Measurements from ENCODE around the gene CD276. TPM values are rescaled to one million over a fixed set of nuclear protein-coding genes. Genes with fewer than 3 reads are reported as not detected.

CD276 gene
- total RNA-seq, 1 experiment from 2014 or later, result 133 TPM

DNA sequence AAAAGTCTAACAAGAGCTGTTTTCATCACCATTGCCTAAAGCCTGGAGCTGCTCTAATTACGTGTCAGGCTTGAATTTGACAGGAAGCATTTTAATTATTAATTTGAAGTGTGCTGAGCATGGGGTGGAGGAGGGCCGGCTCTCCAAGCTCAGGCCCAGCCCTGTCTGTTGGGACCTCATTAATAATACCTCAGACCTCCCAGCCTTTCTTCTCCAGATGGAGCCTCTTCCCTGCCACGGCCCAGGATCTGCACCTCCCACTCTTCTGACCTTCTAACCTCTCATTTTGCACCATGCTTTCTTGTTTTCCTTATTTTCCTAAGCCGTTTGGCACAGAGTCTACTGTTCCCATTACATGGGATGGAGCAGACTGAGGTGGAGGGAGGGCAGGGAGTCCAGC is 39.0 kb downstream of the CD276 start:
- H3K14ac ChIP-seq (ENCODE audit: insufficient read depth, low read length), result no peak overlapping the region
- H4K5ac ChIP-seq (ENCODE audit: insufficient read length, low read depth, low read length), result no peak overlapping the region
- WGBS (ENCODE audit: extremely low coverage, insufficient read length, low lambda C conversion rate), result no CpG with 5 or more reads among the region's 4 CpGs
- H2BK5ac ChIP-seq (ENCODE audit: insufficient read length, low read length), result no peak overlapping the region
- H3T11ph ChIP-seq (ENCODE audit: low read length), result no peak overlapping the region
- DNase-seq, result no peak
- H2AFZ ChIP-seq (ENCODE audit: low read length), result no peak overlapping the region
- no peaks in the 10 kb centered on the region for H3K9me3 ChIP-seq (ENCODE audit: control insufficient read depth, low read depth, low read length)
- no peak overlapping the region for H2BK20ac ChIP-seq (ENCODE audit: low read depth, low read length, poor library complexity, severe bottlenecking)
- H3K18ac ChIP-seq (ENCODE audit: insufficient read length, low read depth, low read length), result no peak overlapping the region
- peaks cover 3 to 5% of the 10 kb centered on the region in 2 experiments; a peak in 2 of 4 replicates for H3K4me1 Mint-ChIP-seq
- no peaks in the 10 kb centered on the region for H4K20me1 ChIP-seq (ENCODE audit: control insufficient read depth, insufficient read depth, insufficient read length)
- H3K79me1 ChIP-seq (ENCODE audit: insufficient read depth, low read depth, low read length, poor library complexity, severe bottlenecking), result no peaks in the 10 kb centered on the region
- no peak overlapping the region for H3K4me2 ChIP-seq (ENCODE audit: insufficient read depth, insufficient read length, low read length)
- H3K4ac ChIP-seq (ENCODE audit: low read depth, low read length), result no peak overlapping the region
- H3K23ac ChIP-seq (ENCODE audit: insufficient read length, low read depth, low read length), result no peak overlapping the region
- H4K91ac ChIP-seq (ENCODE audit: insufficient read length, low read depth, low read length), result no peak overlapping the region
- no peak overlapping the region for H3K4me3 Mint-ChIP-seq
- no peak overlapping the region for H3K27ac ChIP-seq (ENCODE audit: insufficient read length, low read depth, low read length)
- no peak overlapping the region for H3K9ac ChIP-seq (ENCODE audit: extremely low read depth, insufficient read length, low read length)
- no peak overlapping the region; a peak in 1 of 7 replicates for H3K27ac Mint-ChIP-seq
- no peak overlapping the region for H4K8ac ChIP-seq (replicated peaks; ENCODE audit: insufficient read length, low read depth, low read length)
- H3K56ac ChIP-seq (ENCODE audit: insufficient read length, low read depth, low read length), result no peak overlapping the region
- no peaks in the 10 kb centered on the region for H3K9me3 Mint-ChIP-seq
- no peaks in the 10 kb centered on the region for H3K79me2 ChIP-seq (ENCODE audit: insufficient read depth, low read length)
- TF ChIP-seq CTCF (conservative IDR thresholded peaks at IDR 0.05), result no peak
- H3K36me3 Mint-ChIP-seq (ENCODE audit: insufficient read depth in 1 of 3, low read depth in 3 of 3), result no peaks in the 10 kb centered on the region
- H3K23me2 ChIP-seq (ENCODE audit: insufficient read length, low read depth, low read length, poor library complexity, severe bottlenecking), result no peaks in the 10 kb centered on the region
- H3K27me3 Mint-ChIP-seq (ENCODE audit: low read depth), result no peaks in the 10 kb centered on the region; the same call in none of the 2 replicates
- no peak overlapping the region for H2AK5ac ChIP-seq (ENCODE audit: insufficient read length, low read length)
- H3K4me1 ChIP-seq (ENCODE audit: insufficient read depth, low read length), result no peaks in the 10 kb centered on the region
- no peak overlapping the region for H2BK15ac ChIP-seq (ENCODE audit: low read depth, low read length)
- H2BK12ac ChIP-seq (ENCODE audit: insufficient read length, low read depth, low read length), result no peak overlapping the region
- no peaks in the 10 kb centered on the region; the same call in 1 of the 2 replicates for H3K27me3 ChIP-seq (ENCODE audit: insufficient read depth, low read length)
- no peak overlapping the region for H2BK120ac ChIP-seq (ENCODE audit: low read depth, low read length, poor library complexity, severe bottlenecking)
